H9 (cell line): ENCODE results near the gene NDC80. TPM values are rescaled to one million over a fixed set of nuclear protein-coding genes. Genes with fewer than 3 reads are reported as not detected.

Source experiments
- DNase-seq: peaks from one replicate; pipeline ENCODE4 v3.0.0-alpha.2; 2017
- H2AFZ ChIP-seq: one replicate; pipeline ENCODE4 v1.6.1; 2013; ENCODE audit warnings: mild to moderate bottlenecking, low read length, control low read depth, moderate library complexity
- H2AK5ac ChIP-seq: 2 replicates; pipeline ENCODE4 v1.6.1; 2013; ENCODE audit warnings: low read length, control low read depth, mixed read lengths; ENCODE audit not compliant: insufficient read length
- H2BK120ac ChIP-seq: one replicate; pipeline ENCODE4 v1.6.1; 2013; ENCODE audit warnings: low read depth, mild to moderate bottlenecking, low read length, control low read depth, inconsistent platforms; ENCODE audit not compliant: poor library complexity, severe bottlenecking
- H2BK12ac ChIP-seq: 2 replicates; pipeline ENCODE4 v1.6.1; 2013; ENCODE audit warnings: low read length, control low read depth, mixed read lengths, low read depth; ENCODE audit not compliant: insufficient read length
- H2BK15ac ChIP-seq: 2 replicates; pipeline ENCODE4 v1.6.1; 2013; ENCODE audit warnings: low read depth, low read length, control low read depth
- H2BK20ac ChIP-seq: one replicate; pipeline ENCODE4 v1.6.1; 2013; ENCODE audit warnings: low read depth, mild to moderate bottlenecking, low read length, control low read depth, inconsistent platforms; ENCODE audit not compliant: poor library complexity, severe bottlenecking
- H2BK5ac ChIP-seq: 2 replicates; pipeline ENCODE4 v1.6.1; 2013; ENCODE audit warnings: low read length, control low read depth, mixed read lengths; ENCODE audit not compliant: insufficient read length
- H3K14ac ChIP-seq: 2 replicates; pipeline ENCODE4 v1.6.1; 2013; ENCODE audit warnings: low read length, control low read depth; ENCODE audit not compliant: insufficient read depth
- H3K18ac ChIP-seq: 2 replicates; pipeline ENCODE4 v1.6.1; 2013; ENCODE audit warnings: low read depth, mild to moderate bottlenecking, mixed read lengths, low read length, control low read depth; ENCODE audit not compliant: insufficient read length
- H3K23ac ChIP-seq: 2 replicates; pipeline ENCODE4 v1.6.1; 2013; ENCODE audit warnings: low read length, control low read depth, mixed read lengths, low read depth; ENCODE audit not compliant: insufficient read length
- H3K23me2 ChIP-seq: 2 replicates; pipeline ENCODE4 v1.6.1; 2013; ENCODE audit warnings: low read depth, mild to moderate bottlenecking, mixed read lengths, low read length, control low read depth; ENCODE audit not compliant: insufficient read length, poor library complexity, severe bottlenecking
- H3K27ac ChIP-seq: 2 replicates; pipeline ENCODE4 v1.5.1; 2013; ENCODE audit warnings: low read length, control low read depth, mixed read lengths, low read depth; ENCODE audit not compliant: insufficient read length
- H3K27me3 ChIP-seq: 2 replicates; pipeline ENCODE4 v1.6.1; 2013; ENCODE audit warnings: low read length, control low read depth, inconsistent platforms; ENCODE audit not compliant: insufficient read depth
- H3K4ac ChIP-seq: 2 replicates; pipeline ENCODE4 v1.6.1; 2013; ENCODE audit warnings: low read depth, mild to moderate bottlenecking, control low read depth, inconsistent platforms, low read length, moderate library complexity
- H3K4me1 ChIP-seq: 2 replicates; pipeline ENCODE4 v1.6.1; 2013; ENCODE audit warnings: low read length, control low read depth, inconsistent platforms; ENCODE audit not compliant: insufficient read depth
- H3K4me2 ChIP-seq: 2 replicates; pipeline ENCODE4 v1.6.1; 2013; ENCODE audit warnings: low read length, control low read depth, mixed read lengths; ENCODE audit not compliant: insufficient read length, insufficient read depth
- H3K56ac ChIP-seq: 2 replicates; pipeline ENCODE4 v1.6.1; 2013; ENCODE audit warnings: low read depth, mild to moderate bottlenecking, mixed read lengths, low read length, control low read depth; ENCODE audit not compliant: insufficient read length
- H3K79me1 ChIP-seq: 2 replicates; pipeline ENCODE4 v1.6.1; 2013; ENCODE audit warnings: low read depth, mild to moderate bottlenecking, moderate library complexity, low read length, control low read depth, inconsistent platforms; ENCODE audit not compliant: insufficient read depth, poor library complexity, severe bottlenecking
- H3K79me2 ChIP-seq: 2 replicates; pipeline ENCODE4 v1.6.1; 2013; ENCODE audit warnings: low read length, control low read depth, inconsistent platforms; ENCODE audit not compliant: insufficient read depth
- H3K9ac ChIP-seq: 2 replicates; pipeline ENCODE4 v1.6.1; 2013; ENCODE audit warnings: low read length, control low read depth, mixed read lengths; ENCODE audit not compliant: insufficient read length; ENCODE audit errors: extremely low read depth
- H3K9me3 ChIP-seq: one replicate; pipeline ENCODE4 v1.6.1; 2013; ENCODE audit warnings: low read depth, low read length, inconsistent platforms; ENCODE audit not compliant: control insufficient read depth
- H3T11ph ChIP-seq: one replicate; pipeline ENCODE4 v1.6.1; 2013; ENCODE audit warnings: mild to moderate bottlenecking, low read length, control low read depth, inconsistent platforms
- H4K20me1 ChIP-seq: one replicate; pipeline ENCODE4 v1.6.1; 2013; ENCODE audit not compliant: control insufficient read depth, insufficient read length, insufficient read depth
- H4K5ac ChIP-seq: 2 replicates; pipeline ENCODE4 v1.6.1; 2013; ENCODE audit warnings: low read depth, mild to moderate bottlenecking, mixed read lengths, low read length, control low read depth; ENCODE audit not compliant: insufficient read length
- H4K8ac ChIP-seq: replicated peaks from 2 replicates; pipeline ENCODE4 v1.6.1; 2013; ENCODE audit warnings: low read length, control low read depth, mixed read lengths, low read depth; ENCODE audit not compliant: insufficient read length
- H4K91ac ChIP-seq: 2 replicates; pipeline ENCODE4 v1.6.1; 2013; ENCODE audit warnings: low read depth, mild to moderate bottlenecking, moderate library complexity, mixed read lengths, low read length, control low read depth; ENCODE audit not compliant: insufficient read length
- H3K27ac Mint-ChIP-seq, 3 experiments: 2 replicates in 2 of 3; 3 replicates in 1 of 3; pipeline ENCODE4 v1.8.0; 2020 to 2021; ENCODE audit warnings: mixed read lengths in 3 of 3, mild to moderate bottlenecking in 1 of 3, moderate library complexity in 1 of 3
- H3K27me3 Mint-ChIP-seq: 2 replicates; pipeline ENCODE4 v1.8.0; 2021; ENCODE audit warnings: low read depth, mild to moderate bottlenecking, moderate library complexity, mixed read lengths
- H3K36me3 Mint-ChIP-seq, 3 experiments: 2 replicates in 2 of 3; 3 replicates in 1 of 3; pipeline ENCODE4 v1.8.0; 2020 to 2021; ENCODE audit warnings: low read depth in 3 of 3, mixed read lengths in 3 of 3; ENCODE audit not compliant: insufficient read depth in 1 of 3
- H3K4me1 Mint-ChIP-seq, 2 experiments: 2 replicates each; pipeline ENCODE4 v1.8.0; 2020; ENCODE audit warnings: mixed read lengths in 2 of 2
- H3K4me3 Mint-ChIP-seq, 2 experiments: 2 replicates in 1 of 2; 3 replicates in 1 of 2; pipeline ENCODE4 v1.8.0; 2020 to 2021; ENCODE audit warnings: mild to moderate bottlenecking in 2 of 2, mixed read lengths in 2 of 2, moderate library complexity in 1 of 2
- H3K9me3 Mint-ChIP-seq, 2 experiments: 2 replicates in 1 of 2; 3 replicates in 1 of 2; pipeline ENCODE4 v1.8.0; 2020; ENCODE audit warnings: mild to moderate bottlenecking in 2 of 2, mixed read lengths in 2 of 2, moderate library complexity in 1 of 2
- CTCF ChIP-seq: fragments of 200-600 bp; sonication (generic); conservative IDR thresholded peaks from 3 replicates; pipeline ENCODE4 v1.8.0; 2021; ENCODE audit warnings: antibody characterized with exemption, mild to moderate bottlenecking
- WGBS: extraction: QIAGEN DNeasy Blood & Tissue Kit; methylation state at CpG from one replicate; pipeline ENCODE4 v1.1.7; 2013; ENCODE audit warnings: missing lambda C conversion rate, low lambda C conversion rate, mixed read lengths; ENCODE audit not compliant: insufficient read length; ENCODE audit errors: extremely low coverage; 5-methylcytosine and 5-hydroxymethylcytosine counted together
- total RNA-seq: library from RNA; stranded (reverse); gene quantifications from 2 replicates; pipeline ENCODE4 v1.2.1, GENCODE V29; 2021

The NDC80 gene
- total RNA-seq, 1 experiment from 2014 or later: 39.5 TPM

- no peaks in the 10 kb centered on the region for H3K4me1 ChIP-seq
- no peak for DNase-seq
- no peaks in the 10 kb centered on the region for H3K79me1 ChIP-seq
- Mint-ChIP-seq H3K27ac (peak overlapping the region in 1 of 3 experiments; percentile 62; a peak in 2 of 7 replicates), H3K9me3 (peaks cover 0 to 3% of the 10 kb centered on the region in 2 experiments; a peak in 1 of 5 replicates), H3K4me3 (no peak overlapping the region), H3K36me3 (peaks cover 8 to 30% (median 18%) of the 10 kb centered on the region in 3 experiments; a peak in 6 of 7 replicates), H3K4me1 (peaks cover 2 to 3% of the 10 kb centered on the region in 2 experiments; a peak in 3 of 4 replicates), H3K27me3 (no peaks in the 10 kb centered on the region)
- H2AFZ ChIP-seq: no peak overlapping the region
- H4K5ac ChIP-seq: no peak overlapping the region
- no peak for TF ChIP-seq CTCF
- H2BK12ac ChIP-seq: no peak overlapping the region
- no peak overlapping the region for H4K8ac ChIP-seq
- H3K56ac ChIP-seq: no peak overlapping the region
- H3K18ac ChIP-seq: no peak overlapping the region
- H2BK5ac ChIP-seq: no peak overlapping the region
- no peaks in the 10 kb centered on the region for H3K23me2 ChIP-seq
- no peaks in the 10 kb centered on the region for H3K27me3 ChIP-seq
- WGBS: no CpG with 5 or more reads among the region's 5 CpGs
- H3K27ac ChIP-seq: no peak overlapping the region
- no peak overlapping the region for H3K23ac ChIP-seq
- no peak overlapping the region for H3K9ac ChIP-seq
- peaks cover 8% of the 10 kb centered on the region; the same call in 1 of the 2 replicates for H3K79me2 ChIP-seq
- H2AK5ac ChIP-seq: no peak overlapping the region
- no peaks in the 10 kb centered on the region for H4K20me1 ChIP-seq
- no peaks in the 10 kb centered on the region for H3K9me3 ChIP-seq
- no peak overlapping the region for H3K14ac ChIP-seq
- H4K91ac ChIP-seq: no peak overlapping the region
- no peak overlapping the region for H3T11ph ChIP-seq
- H3K4me2 ChIP-seq: no peak overlapping the region
- H3K4ac ChIP-seq: no peak overlapping the region
- H2BK20ac ChIP-seq: no peak overlapping the region
- H2BK15ac ChIP-seq: no peak overlapping the region
- no peak overlapping the region for H2BK120ac ChIP-seq
Measured at GRCh38 chr18:2662990-2663389, 91.6 kb downstream of the NDC80 start.

Other genes starting within 250 kb of the NDC80 start
- gene METTL4, start 52 bp upstream of the NDC80 start, total RNA-seq: 12.4 and 14.2 TPM in 2 replicates
- 45.1 and 53.5 TPM in 2 replicates for gene SMCHD1, start 84.2 kb downstream of the NDC80 start, total RNA-seq